Frontal cortex (tissue), 4 donors: Measurements from ENCODE around the gene TRIM7. TPM values are rescaled to one million over a fixed set of nuclear protein-coding genes. Genes with fewer than 3 reads are reported as not detected.

Source experiments
- DNase-seq, 2 donors: peaks; one replicate each; pipeline ENCODE4 v3.0.0; 2012; ENCODE audit warnings: low spot score in 2 of 2
- FAIRE-seq: peaks from 2 replicates; lab custom pipeline; 2012; peaks lifted over from hg19 to GRCh38; lab: Jason Lieb, UNC
- total RNA-seq: library from RNA; depleted of rRNA; stranded (reverse); fragments of >200 nt; gene quantifications from one replicate; pipeline ENCODE4 v1.2.3, GENCODE V29; 2014
- donor health status: control.
- donor health status: control.
- donor health status: control.

The TRIM7 gene
- total RNA-seq, 1 donor from 2014 or later: 2.0 TPM

GRCh38 chr5:181233801-181234454 is 28.9 kb upstream of the TRIM7 start:
- no peak for FAIRE-seq
- DNase-seq: no peak

GRCh38 chr5:181233088-181233800 is 28.2 kb upstream of the TRIM7 start:
- no peak for FAIRE-seq

GRCh38 chr5:181232593-181232992 is 27.6 kb upstream of the TRIM7 start:
- no peak for FAIRE-seq
- DNase-seq: no peak

More at GRCh38 chr5:181233088-181233800, 28.2 kb upstream of the TRIM7 start:
- no peak for DNase-seq

GRCh38 chr5:181231432-181231831 is 26.4 kb upstream of the TRIM7 start:
- DNase-seq (no peak), FAIRE-seq (no peak)

- no peak for FAIRE-seq
- no peak for DNase-seq
These were observed 25.6 kb upstream of the TRIM7 start for GRCh38 chr5:181230551-181230950.

- no peak for FAIRE-seq
- DNase-seq: no peak
These were observed 25.0 kb upstream of the TRIM7 start for GRCh38 chr5:181229996-181230395.

- no peak for FAIRE-seq
- DNase-seq: no peak
These were observed 19.6 kb upstream of the TRIM7 start for GRCh38 chr5:181224390-181225229.

- FAIRE-seq (no peak), DNase-seq (no peak)
These were observed 18.9 kb upstream of the TRIM7 start for GRCh38 chr5:181223729-181224389.

- DNase-seq: peak; percentile 88 to 90
- no peak for FAIRE-seq
These were observed 18.2 kb upstream of the TRIM7 start, which contains the start of gene TRIM41 for GRCh38 chr5:181223058-181223728. TRIM41 (plus strand) TSS chr5:181223281; CDS start chr5:181224000, 719 bp downstream.

GRCh38 chr5:181222630-181223057 is 17.6 kb upstream of the TRIM7 start:
- DNase-seq (no peak), FAIRE-seq (no peak)

GRCh38 chr5:181221792-181222629 is 17.0 kb upstream of the TRIM7 start:
- DNase-seq (peak; percentile 70 to 71), FAIRE-seq (no peak)

GRCh38 chr5:181221105-181221791 is 16.3 kb upstream of the TRIM7 start:
- FAIRE-seq: no peak
- DNase-seq: no peak

GRCh38 chr5:181220178-181220515 is 15.2 kb upstream of the TRIM7 start:
- DNase-seq (no peak), FAIRE-seq (no peak)

- FAIRE-seq: no peak
- DNase-seq: no peak
These were observed 14.5 kb upstream of the TRIM7 start for GRCh38 chr5:181219262-181220177.

GRCh38 chr5:181218795-181219124 is 13.8 kb upstream of the TRIM7 start:
- DNase-seq (no peak), FAIRE-seq (no peak)

- no peak for FAIRE-seq
- DNase-seq: no peak
These were observed 12.7 kb upstream of the TRIM7 start for GRCh38 chr5:181217803-181218062.

GRCh38 chr5:181217111-181217802 is 12.3 kb upstream of the TRIM7 start:
- no peak for FAIRE-seq
- DNase-seq: no peak
